ENCODE measurements around the gene VGLL4. TPM values are rescaled to one million over a fixed set of nuclear protein-coding genes. Genes with fewer than 3 reads are reported as not detected.
A peak's percentile ranks its signal among the peaks of the same experiment; 100 is the strongest.

Gene VGLL4
- total and polyA plus RNA-seq, 2 of the 4 experiments (the other 2 are of a cell fraction) = 26.2 to 35.4 TPM

DNA sequence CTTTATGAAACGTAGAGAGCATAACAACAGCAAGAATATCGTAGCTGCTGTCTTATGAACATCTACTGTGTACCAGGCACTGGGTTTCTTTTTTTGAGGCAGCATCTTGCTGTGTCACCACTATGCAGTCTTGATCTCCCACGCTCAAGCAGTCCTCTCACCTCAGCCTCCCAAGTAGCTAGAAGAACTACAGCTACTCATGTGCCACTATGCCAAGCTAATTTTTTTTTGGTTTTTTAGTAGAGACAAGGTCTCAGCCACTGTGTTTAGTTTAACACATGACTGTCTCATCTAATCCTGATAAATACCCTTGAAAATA lies 129.9 kb downstream of the VGLL4 start:
- Histone ChIP-seq H2AK5ac (ENCODE audit: low read depth, low read length) (peak overlapping the region; percentile 82; the same call in 1 of the 2 replicates), H3K27me3 (ENCODE audit: control insufficient read depth, insufficient read depth, low read length) (no peaks in the 10 kb centered on the region), H3K9me1 (ENCODE audit: insufficient read depth, low read length) (peaks cover 15% of the 10 kb centered on the region), H3K4me1 (ENCODE audit: control insufficient read depth, insufficient read depth, low read length) (peaks cover 14% of the 10 kb centered on the region), H3K4me2 (ENCODE audit: low read depth, low read length) (no peak overlapping the region), H2AK9ac (replicated peaks; ENCODE audit: low read depth, low read length, poor library complexity) (no peak overlapping the region), H4K20me1 (ENCODE audit: insufficient read depth, low read length) (peaks cover 3% of the 10 kb centered on the region; the same call in 1 of the 2 replicates), H2AFZ (replicated peaks; ENCODE audit: low read length, poor library complexity) (no peak overlapping the region), H3K56ac (ENCODE audit: extremely low read depth, insufficient read depth, low read length) (no peak overlapping the region), H3K79me1 (ENCODE audit: low read depth in 1 of 2, low read length in 2 of 2) (peaks cover 9 to 26% of the 10 kb centered on the region in 2 experiments), H4K91ac (ENCODE audit: insufficient read depth, low read depth, low read length) (peak overlapping the region; percentile 22), H4K5ac (ENCODE audit: low read depth, low read length) (no peak overlapping the region), H2BK15ac (ENCODE audit: low read depth, low read length) (peak overlapping the region; percentile 72), H2BK5ac (ENCODE audit: low read depth, low read length, poor library complexity, severe bottlenecking) (peak overlapping the region; percentile 73), H3K4me3 (ENCODE audit: insufficient read depth, low read depth, low read length) (no peak overlapping the region), H3K9me3 (ENCODE audit: control insufficient read depth, insufficient read depth, low read length) (no peaks in the 10 kb centered on the region), H2BK120ac (ENCODE audit: low read depth, low read length) (peak overlapping the region; percentile 84), H2BK20ac (ENCODE audit: low read depth, low read length) (peak overlapping the region; percentile 77), H3K27ac (ENCODE audit: insufficient read depth, low read length) (no peak overlapping the region), H3K23ac (ENCODE audit: low read depth, low read length) (peak overlapping the region; percentile 69; the same call in 1 of the 2 replicates), H3K14ac (replicated peaks; ENCODE audit: low read depth, low read length) (peak overlapping the region; percentile 75), H3K4ac (ENCODE audit: low read depth, low read length) (peak overlapping the region; percentile 87), H4K8ac (ENCODE audit: low read depth in 2 of 2, low read length in 2 of 2) (peak overlapping the region; percentile 2 to 77; a peak in 2 of 4 replicates), H3K18ac (ENCODE audit: low read depth, low read length) (peak overlapping the region; percentile 5; the same call in 1 of the 2 replicates), H3K9ac (ENCODE audit: low read depth, low read length) (no peak overlapping the region), H3K36me3 (ENCODE audit: control insufficient read depth, insufficient read depth, low read length) (no peaks in the 10 kb centered on the region)
- DNase-seq (no peak), ATAC-seq (ENCODE audit: low read depth) (no peak)
- dilution Hi-C loops (cut with HindIII; ENCODE audit: low sequenced_read_pairs, unreplicated experiment) (no loop called here), intact Hi-C loops (cut with micrococcal nuclease) (no loop called here), in situ Hi-C loops (cut with MboI; ENCODE audit: low sequenced_read_pairs) (no loop called here)
- TF ChIP-seq CHD1 (IDR thresholded peaks at IDR 0.05; ENCODE audit: low read depth, low read length) = no peak
- TF ChIP-seq POLR2A (IDR thresholded peaks at IDR 0.05; ENCODE audit: low read depth, low read length) = no peak
- no peak for TF ChIP-seq NFE2L2 (IDR thresholded peaks at IDR 0.05; ENCODE audit: low read depth, low read length)
- TF ChIP-seq, protein P1, sequence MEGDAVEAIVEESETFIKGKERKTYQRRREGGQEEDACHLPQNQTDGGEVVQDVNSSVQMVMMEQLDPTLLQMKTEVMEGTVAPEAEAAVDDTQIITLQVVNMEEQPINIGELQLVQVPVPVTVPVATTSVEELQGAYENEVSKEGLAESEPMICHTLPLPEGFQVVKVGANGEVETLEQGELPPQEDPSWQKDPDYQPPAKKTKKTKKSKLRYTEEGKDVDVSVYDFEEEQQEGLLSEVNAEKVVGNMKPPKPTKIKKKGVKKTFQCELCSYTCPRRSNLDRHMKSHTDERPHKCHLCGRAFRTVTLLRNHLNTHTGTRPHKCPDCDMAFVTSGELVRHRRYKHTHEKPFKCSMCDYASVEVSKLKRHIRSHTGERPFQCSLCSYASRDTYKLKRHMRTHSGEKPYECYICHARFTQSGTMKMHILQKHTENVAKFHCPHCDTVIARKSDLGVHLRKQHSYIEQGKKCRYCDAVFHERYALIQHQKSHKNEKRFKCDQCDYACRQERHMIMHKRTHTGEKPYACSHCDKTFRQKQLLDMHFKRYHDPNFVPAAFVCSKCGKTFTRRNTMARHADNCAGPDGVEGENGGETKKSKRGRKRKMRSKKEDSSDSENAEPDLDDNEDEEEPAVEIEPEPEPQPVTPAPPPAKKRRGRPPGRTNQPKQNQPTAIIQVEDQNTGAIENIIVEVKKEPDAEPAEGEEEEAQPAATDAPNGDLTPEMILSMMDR (conservative IDR thresholded peaks at IDR 0.05; ENCODE audit: low read depth, low read length) = no peak
- TF ChIP-seq RAD21 (IDR thresholded peaks at IDR 0.05; ENCODE audit: low read length) = no peak
- TF ChIP-seq, protein P2, sequence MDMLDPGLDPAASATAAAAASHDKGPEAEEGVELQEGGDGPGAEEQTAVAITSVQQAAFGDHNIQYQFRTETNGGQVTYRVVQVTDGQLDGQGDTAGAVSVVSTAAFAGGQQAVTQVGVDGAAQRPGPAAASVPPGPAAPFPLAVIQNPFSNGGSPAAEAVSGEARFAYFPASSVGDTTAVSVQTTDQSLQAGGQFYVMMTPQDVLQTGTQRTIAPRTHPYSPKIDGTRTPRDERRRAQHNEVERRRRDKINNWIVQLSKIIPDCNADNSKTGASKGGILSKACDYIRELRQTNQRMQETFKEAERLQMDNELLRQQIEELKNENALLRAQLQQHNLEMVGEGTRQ (IDR thresholded peaks at IDR 0.05; ENCODE audit: low read depth, low read length) = no peak
- TF ChIP-seq FOS (IDR thresholded peaks at IDR 0.05; ENCODE audit: low read depth, low read length) = no peak
- TF ChIP-seq CEBPB (IDR thresholded peaks at IDR 0.05; ENCODE audit: low read depth, low read length) = no peak
- TF ChIP-seq, protein P3, sequence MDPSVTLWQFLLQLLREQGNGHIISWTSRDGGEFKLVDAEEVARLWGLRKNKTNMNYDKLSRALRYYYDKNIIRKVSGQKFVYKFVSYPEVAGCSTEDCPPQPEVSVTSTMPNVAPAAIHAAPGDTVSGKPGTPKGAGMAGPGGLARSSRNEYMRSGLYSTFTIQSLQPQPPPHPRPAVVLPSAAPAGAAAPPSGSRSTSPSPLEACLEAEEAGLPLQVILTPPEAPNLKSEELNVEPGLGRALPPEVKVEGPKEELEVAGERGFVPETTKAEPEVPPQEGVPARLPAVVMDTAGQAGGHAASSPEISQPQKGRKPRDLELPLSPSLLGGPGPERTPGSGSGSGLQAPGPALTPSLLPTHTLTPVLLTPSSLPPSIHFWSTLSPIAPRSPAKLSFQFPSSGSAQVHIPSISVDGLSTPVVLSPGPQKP (IDR thresholded peaks at IDR 0.05; ENCODE audit: borderline replicate concordance, low read depth, low read length) = no peak
- ChIA-PET POLR2A (ENCODE audit: unreplicated experiment) (no interaction called here), CTCF (no interaction called here)
- BruUV-seq (replicated peaks) = no TSS peak
- no CpG with 5 or more reads among the region's 3 CpGs for WGBS, 2 experiments (ENCODE audit: extremely low coverage in 2 of 2, insufficient read length in 1 of 2)

All from IMR-90 (cell line).